PC-9 (cell line): Measurements from ENCODE around the gene RAB25.

Source experiments
- CTCF ChIP-seq: fragments of 200-600 bp; sonication (generic); conservative IDR thresholded peaks from 2 replicates; pipeline ENCODE4 v1.6.1; 2017; ENCODE audit warnings: mixed run types, antibody characterized with exemption, mild to moderate bottlenecking, moderate library complexity
- EZH2 ChIP-seq: fragments of 200-600 bp; sonication (generic); IDR thresholded peaks from 2 replicates; pipeline ENCODE4 v1.8.0; 2017; ENCODE audit warnings: antibody characterized with exemption, low read depth

- TF ChIP-seq EZH2 (no peak), CTCF (no peak)
Observed at GRCh38 chr1:156021954-156022353, 39.0 kb upstream of the RAB25 start.
